Lung (tissue), 12 donors: Measurements from ENCODE around the gene ATG10. TPM values are rescaled to one million over a fixed set of nuclear protein-coding genes. Genes with fewer than 3 reads are reported as not detected.

ENCODE experiments used
- ATAC-seq: fragments of 200-7000 bp; cut with Tn5 transposase; one replicate; pipeline ENCODE4 v1.9.1; 2020; ENCODE audit warnings: moderate number of reproducible peaks; ENCODE audit not compliant: insufficient read depth, low FRiP score
- DNase-seq, 3 donors: peaks; one replicate each; pipeline ENCODE4 v3.0.0-alpha.2; 2013 to 2017
- H3K27ac ChIP-seq, 2 donors: one replicate each; pipeline ENCODE4 v1.5.1; 2013; ENCODE audit warnings: mild to moderate bottlenecking in 2 of 2, moderate library complexity in 2 of 2, control low read depth in 1 of 2, inconsistent platforms in 1 of 2, low read depth in 1 of 2, low read length in 1 of 2
- H3K27me3 ChIP-seq, 3 donors: one replicate each; pipeline ENCODE4 v1.5.1; 2013; ENCODE audit warnings: low read length in 2 of 3; ENCODE audit not compliant: control insufficient read depth in 3 of 3, insufficient read depth in 3 of 3
- H3K36me3 ChIP-seq, 4 donors: one replicate each; pipeline ENCODE4 v1.5.1; 2013; ENCODE audit warnings: low read length in 4 of 4, mild to moderate bottlenecking in 1 of 4, moderate library complexity in 1 of 4; ENCODE audit not compliant: control insufficient read depth in 4 of 4, insufficient read depth in 4 of 4
- H3K4me1 ChIP-seq, 5 donors: one replicate each; pipeline ENCODE4 v1.5.1; 2013; ENCODE audit warnings: low read length in 5 of 5, mild to moderate bottlenecking in 2 of 5, moderate library complexity in 1 of 5; ENCODE audit not compliant: control insufficient read depth in 5 of 5, insufficient read depth in 5 of 5
- H3K4me3 ChIP-seq: one replicate; pipeline ENCODE4 v1.5.1; 2013; ENCODE audit warnings: mild to moderate bottlenecking, control low read depth, moderate library complexity
- H3K9ac ChIP-seq, 2 donors: one replicate each; pipeline ENCODE4 v1.5.1; 2013; ENCODE audit warnings: low read length in 2 of 2, control low read depth in 1 of 2; ENCODE audit not compliant: insufficient read depth in 1 of 2
- H3K9me3 ChIP-seq, 4 donors: one replicate each; pipeline ENCODE4 v1.5.1; 2013; ENCODE audit warnings: low read length in 3 of 4, mild to moderate bottlenecking in 1 of 4, moderate library complexity in 1 of 4; ENCODE audit not compliant: control insufficient read depth in 4 of 4, insufficient read depth in 3 of 4
- WGBS, 2 donors: extraction: QIAGEN DNeasy Blood & Tissue Kit; methylation state at CpG; one replicate each; pipeline ENCODE4 v1.1.7; 2013; 5-methylcytosine and 5-hydroxymethylcytosine counted together
- polyA plus RNA-seq, 2 donors: library from polyadenylated mRNA; stranded (reverse); fragments of 200-250 nt; gene quantifications; one replicate each; pipeline ENCODE4 v1.2.1, GENCODE V29; 2013
- total RNA-seq, 2 donors: library from RNA; depleted of rRNA in 1 of 2; stranded (reverse); fragments of >200 nt in 1 of 2; gene quantifications; one replicate each; pipeline ENCODE4 v1.2.1, GENCODE V29; 2014 to 2021
- TF ChIP-seq, protein P1 (sequence below): IDR thresholded peaks from 2 replicates; pipeline ENCODE4 v1.5.1; 2012; ENCODE audit warnings: mild to moderate bottlenecking; ENCODE audit errors: control extremely low read depth, extremely low read depth
- donor health status: control.
- donor health status: control.
- donor health status: Bipolar disorder and iron deficiency.
- donor health status: healthy.
- donor health status: DM: yes; HTN: yes; CAD: no.

ATG10 gene
- total and polyA plus RNA-seq, 4 donors: 4.6 to 10.2 (median 5.8) TPM

DNA sequence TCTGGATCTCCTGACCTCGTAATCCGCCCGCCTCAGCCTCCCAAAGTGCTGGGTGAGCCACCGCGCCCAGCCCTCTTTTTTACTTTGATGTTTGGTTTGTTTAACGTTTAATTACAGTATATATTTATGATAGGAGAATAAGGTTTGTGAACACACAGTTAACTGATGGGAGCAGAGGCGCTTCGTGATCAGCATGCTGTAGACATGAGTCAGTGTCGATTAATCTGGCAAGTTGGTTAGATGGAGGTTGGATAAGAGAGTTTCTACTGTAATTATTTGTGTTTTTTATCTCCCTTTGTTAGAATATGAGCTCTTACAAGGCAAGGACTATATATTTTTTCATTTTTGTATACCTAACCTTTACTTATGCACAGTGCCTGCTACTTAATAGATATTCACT, 14.3 kb downstream of the ATG10 start:
- no peak for DNase-seq
- no peak for ATAC-seq
- TF ChIP-seq, protein P1, sequence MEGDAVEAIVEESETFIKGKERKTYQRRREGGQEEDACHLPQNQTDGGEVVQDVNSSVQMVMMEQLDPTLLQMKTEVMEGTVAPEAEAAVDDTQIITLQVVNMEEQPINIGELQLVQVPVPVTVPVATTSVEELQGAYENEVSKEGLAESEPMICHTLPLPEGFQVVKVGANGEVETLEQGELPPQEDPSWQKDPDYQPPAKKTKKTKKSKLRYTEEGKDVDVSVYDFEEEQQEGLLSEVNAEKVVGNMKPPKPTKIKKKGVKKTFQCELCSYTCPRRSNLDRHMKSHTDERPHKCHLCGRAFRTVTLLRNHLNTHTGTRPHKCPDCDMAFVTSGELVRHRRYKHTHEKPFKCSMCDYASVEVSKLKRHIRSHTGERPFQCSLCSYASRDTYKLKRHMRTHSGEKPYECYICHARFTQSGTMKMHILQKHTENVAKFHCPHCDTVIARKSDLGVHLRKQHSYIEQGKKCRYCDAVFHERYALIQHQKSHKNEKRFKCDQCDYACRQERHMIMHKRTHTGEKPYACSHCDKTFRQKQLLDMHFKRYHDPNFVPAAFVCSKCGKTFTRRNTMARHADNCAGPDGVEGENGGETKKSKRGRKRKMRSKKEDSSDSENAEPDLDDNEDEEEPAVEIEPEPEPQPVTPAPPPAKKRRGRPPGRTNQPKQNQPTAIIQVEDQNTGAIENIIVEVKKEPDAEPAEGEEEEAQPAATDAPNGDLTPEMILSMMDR: no peak
- Histone ChIP-seq H3K36me3 (peaks cover 0 to 5% (median 3%) of the 10 kb centered on the region in 4 donors), H3K9me3 (no peaks in the 10 kb centered on the region), H3K9ac (no peak overlapping the region), H3K27ac (no peak overlapping the region), H3K4me3 (no peak overlapping the region), H3K27me3 (no peaks in the 10 kb centered on the region), H3K4me1 (no peaks in the 10 kb centered on the region)
- 95 to 97% methylated on average over 9 of the region's 9 CpGs for WGBS, 2 donors

DNA sequence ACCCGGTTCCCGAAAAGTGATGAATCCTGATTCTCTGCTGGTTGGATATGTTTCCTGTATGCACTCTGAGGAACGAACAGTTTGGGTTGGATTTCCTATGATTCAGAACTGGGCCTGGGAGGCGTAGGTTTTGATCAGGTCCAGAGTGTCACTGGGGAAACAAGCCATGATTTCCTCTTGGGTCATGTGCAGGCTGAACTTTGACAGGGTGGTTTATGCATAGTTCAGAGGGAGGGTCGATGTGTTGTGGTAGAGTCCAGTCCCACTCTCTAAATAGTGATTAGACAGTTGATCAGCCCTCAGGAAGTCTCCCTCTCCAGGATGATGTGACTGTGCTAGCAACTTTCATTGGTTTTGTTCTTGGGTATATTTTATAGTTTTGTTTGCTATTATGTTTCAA, 17.4 kb downstream of the ATG10 start:
- no peak overlapping the region for H3K4me3 ChIP-seq
- 88 to 92% methylated on average over 5 of the region's 5 CpGs for WGBS, 2 donors
- no peaks in the 10 kb centered on the region for H3K4me1 ChIP-seq
- TF ChIP-seq, protein P1: no peak
- DNase-seq (no peak), ATAC-seq (no peak)
- no peaks in the 10 kb centered on the region for H3K27me3 ChIP-seq
- H3K27ac ChIP-seq: no peak overlapping the region
- peaks cover 0 to 5% (median 3%) of the 10 kb centered on the region in 4 donors for H3K36me3 ChIP-seq
- H3K9me3 ChIP-seq: no peaks in the 10 kb centered on the region
- no peak overlapping the region for H3K9ac ChIP-seq

DNA sequence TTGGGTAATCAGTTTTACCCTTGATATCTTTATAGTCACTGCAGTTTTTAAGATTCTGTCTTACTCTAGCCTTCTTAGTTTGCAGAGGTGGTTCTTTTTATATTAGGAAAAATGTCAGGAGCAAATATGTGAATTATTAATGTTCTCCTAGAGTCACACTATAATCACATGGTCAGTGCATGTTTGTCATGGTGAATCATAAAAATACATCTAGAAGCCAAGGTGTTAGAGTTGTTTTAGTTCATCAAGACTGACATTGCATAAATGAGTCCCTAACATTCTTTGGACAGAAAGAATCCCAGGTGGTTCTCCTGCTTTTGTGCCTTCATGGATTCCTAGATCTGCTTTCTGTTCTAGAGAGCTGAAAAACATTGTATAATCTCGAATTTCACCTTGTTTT, 22.9 kb downstream of the ATG10 start:
- Histone ChIP-seq H3K27ac (no peak overlapping the region), H3K4me3 (no peak overlapping the region), H3K4me1 (peaks cover 0 to 2% (median 0%) of the 10 kb centered on the region in 5 donors), H3K27me3 (no peaks in the 10 kb centered on the region), H3K36me3 (peaks cover 2 to 5% (median 3%) of the 10 kb centered on the region in 4 donors), H3K9me3 (peaks cover 0 to 1% (median 0%) of the 10 kb centered on the region in 4 donors), H3K9ac (no peak overlapping the region)
- TF ChIP-seq, protein P1: no peak
- ATAC-seq (no peak), DNase-seq (no peak)
- 90 to 96% methylated on average over 1 of the region's 1 CpG for WGBS, 2 donors

- ATAC-seq: no peak
- TF ChIP-seq, protein P1: no peak
- Histone ChIP-seq H3K9ac (no peak overlapping the region), H3K4me3 (no peak overlapping the region), H3K4me1 (peaks cover 0 to 2% (median 0%) of the 10 kb centered on the region in 5 donors), H3K27ac (no peak overlapping the region), H3K9me3 (peaks cover 0 to 1% (median 0%) of the 10 kb centered on the region in 4 donors), H3K27me3 (no peaks in the 10 kb centered on the region), H3K36me3 (peaks cover 2 to 5% (median 3%) of the 10 kb centered on the region in 4 donors)
- DNase-seq: no peak
- 94 to 97% methylated on average over 2 of the region's 2 CpGs for WGBS, 2 donors
Observed at GRCh38 chr5:81995407-81995806, 23.6 kb downstream of the ATG10 start.
